Epithelial cell of proximal tubule (primary cell): ENCODE measurements around the gene BAZ2B. TPM values are rescaled to one million over a fixed set of nuclear protein-coding genes. Genes with fewer than 3 reads are reported as not detected.

ENCODE experiments used
- DNase-seq: peaks from one replicate; pipeline ENCODE4 v3.0.0-alpha.2; 2011; ENCODE audit warnings: low read depth
- H3K4me3 ChIP-seq: 2 replicates; pipeline ENCODE4 v1.5.1; 2011; ENCODE audit warnings: low read depth, mild to moderate bottlenecking, low read length
- CTCF ChIP-seq: conservative IDR thresholded peaks from 2 replicates; pipeline ENCODE4 v1.5.1; 2012; ENCODE audit warnings: low read depth, mild to moderate bottlenecking, low read length
- total RNA-seq: library from RNA; depleted of rRNA; stranded (reverse); fragments of >200 nt; gene quantifications from 2 replicates; pipeline ENCODE4 v1.2.3, GENCODE V29; 2015

The BAZ2B gene
- total RNA-seq, 1 donor from 2014 or later, result 34.1 TPM

DNA sequence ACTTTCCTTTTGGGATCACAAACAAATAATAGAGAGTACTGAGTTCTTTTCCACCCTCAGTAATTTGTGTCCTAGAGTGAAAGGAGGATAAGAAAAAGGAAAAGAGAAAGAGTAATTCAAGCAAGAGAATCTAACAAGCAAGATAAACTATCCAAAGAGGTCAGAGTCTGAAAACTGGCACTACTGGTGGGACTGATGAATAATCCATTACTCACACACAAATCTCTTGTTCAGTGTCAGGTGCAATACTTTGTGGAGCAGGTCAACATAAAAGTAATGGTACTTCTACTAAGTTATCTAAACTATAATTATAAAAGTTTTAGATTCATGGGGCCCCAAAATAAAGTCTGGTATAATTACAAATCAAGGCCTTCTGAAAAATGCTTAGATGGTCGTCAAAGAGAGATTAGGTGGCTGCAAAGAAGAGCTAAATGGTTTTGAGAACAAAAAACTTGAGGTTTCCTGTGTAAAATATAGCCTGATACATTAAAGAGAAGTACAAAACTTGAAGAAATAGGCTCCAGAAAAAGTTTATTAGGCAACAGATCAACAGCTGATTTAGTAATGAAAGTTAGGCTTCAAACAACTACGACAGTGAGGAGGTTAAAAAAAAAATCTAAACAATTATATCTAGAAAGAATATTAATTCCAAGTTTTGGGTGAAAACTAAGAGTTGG lies 109.4 kb downstream of the BAZ2B start:
- TF ChIP-seq CTCF, result no peak
- no peak overlapping the region for H3K4me3 ChIP-seq
- DNase-seq, result no peak

- DNase-seq, result no peak
- no peak for TF ChIP-seq CTCF
- no peak overlapping the region for H3K4me3 ChIP-seq
Measured at GRCh38 chr2:159506202-159506601, 110.1 kb downstream of the BAZ2B start.

DNA sequence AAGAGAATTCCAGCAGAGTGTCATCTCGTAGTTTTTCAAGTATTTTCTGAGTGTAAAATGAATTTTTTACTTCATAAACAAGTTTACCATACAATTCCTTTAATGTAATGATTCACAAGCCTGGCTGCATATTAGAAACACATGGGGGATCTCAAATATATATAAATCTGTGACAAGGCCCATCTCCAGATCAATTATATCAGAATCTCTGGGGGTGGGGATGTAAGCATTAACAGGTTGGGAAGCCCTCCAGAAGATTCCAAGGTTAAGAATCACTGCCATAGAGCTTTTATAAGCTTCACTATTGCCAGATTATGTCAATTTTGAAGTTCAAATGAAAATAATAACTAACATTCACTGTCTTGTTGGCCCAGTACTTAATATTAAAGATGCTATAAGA lies 111.2 kb downstream of the BAZ2B start:
- no peak overlapping the region for H3K4me3 ChIP-seq
- TF ChIP-seq CTCF, result no peak
- DNase-seq, result no peak

DNA sequence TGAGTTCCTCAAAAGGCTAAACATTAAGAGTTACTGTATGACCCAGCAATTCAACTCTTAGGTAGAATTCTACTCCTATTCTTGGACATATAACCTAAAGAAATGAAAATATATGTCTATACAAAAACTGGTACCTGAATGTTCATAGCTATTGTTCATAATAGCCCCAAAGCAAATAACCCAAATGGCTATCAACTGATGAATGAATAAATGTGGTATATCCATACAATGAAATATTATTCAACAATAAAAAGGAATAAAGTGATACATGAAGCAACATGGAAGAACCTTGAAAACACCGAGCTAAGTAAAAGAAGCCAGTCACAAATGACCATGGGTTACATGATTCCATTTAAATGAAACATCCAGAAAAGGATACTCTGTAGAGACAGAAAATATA lies 114.6 kb downstream of the BAZ2B start:
- DNase-seq, result no peak
- no peak for TF ChIP-seq CTCF
- H3K4me3 ChIP-seq, result no peak overlapping the region

GRCh38 chr2:159497847-159498246 lies 118.5 kb downstream of the BAZ2B start:
- no peak for TF ChIP-seq CTCF
- DNase-seq, result no peak

GRCh38 chr2:159497256-159497655 lies 119.1 kb downstream of the BAZ2B start:
- TF ChIP-seq CTCF, result no peak
- DNase-seq, result no peak
- no peak overlapping the region for H3K4me3 ChIP-seq

More at GRCh38 chr2:159497847-159498246, 118.5 kb downstream of the BAZ2B start:
- H3K4me3 ChIP-seq, result no peak overlapping the region

- DNase-seq, result no peak
- no peak for TF ChIP-seq CTCF
- no peak overlapping the region for H3K4me3 ChIP-seq
Measured at GRCh38 chr2:159489476-159489875, 126.9 kb downstream of the BAZ2B start.
